GM10847 (cell line): Measurements from ENCODE around the gene ERC1.

Experiments
- POLR2A ChIP-seq: IDR thresholded peaks from 2 replicates; pipeline ENCODE4 v1.6.1; 2011; ENCODE audit not compliant: insufficient read length; ENCODE audit errors: extremely low read depth

ERC1 gene

DNA sequence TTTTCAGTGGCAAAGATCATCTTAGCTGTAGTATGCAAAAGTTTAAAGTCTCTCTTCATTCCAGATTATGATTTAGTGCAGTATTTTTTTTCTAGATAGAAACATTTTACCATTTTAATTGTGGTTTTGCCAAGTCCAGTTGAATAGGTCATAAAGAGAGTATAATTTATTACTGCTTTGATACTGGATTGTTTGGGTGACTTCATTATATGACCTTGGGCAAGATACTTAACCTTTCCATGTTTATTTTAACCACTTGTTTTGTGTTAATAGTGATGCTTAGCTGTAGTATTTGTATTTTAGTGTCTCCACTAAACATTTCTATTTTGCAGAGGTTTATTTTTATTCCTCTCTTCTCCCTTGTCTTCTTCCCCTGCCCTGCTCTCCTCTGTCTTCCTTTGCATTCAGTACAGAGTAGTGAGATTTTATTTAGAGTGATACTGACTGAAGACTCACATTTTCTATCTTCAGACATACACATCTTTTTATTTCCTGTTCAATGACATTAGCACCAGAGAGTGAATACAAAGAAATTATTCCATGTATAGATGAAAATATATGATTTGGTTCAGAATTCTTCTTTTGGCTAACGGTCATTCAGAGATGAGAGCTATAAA, 215.2 kb downstream of the ERC1 start:
- no peak for TF ChIP-seq POLR2A

DNA sequence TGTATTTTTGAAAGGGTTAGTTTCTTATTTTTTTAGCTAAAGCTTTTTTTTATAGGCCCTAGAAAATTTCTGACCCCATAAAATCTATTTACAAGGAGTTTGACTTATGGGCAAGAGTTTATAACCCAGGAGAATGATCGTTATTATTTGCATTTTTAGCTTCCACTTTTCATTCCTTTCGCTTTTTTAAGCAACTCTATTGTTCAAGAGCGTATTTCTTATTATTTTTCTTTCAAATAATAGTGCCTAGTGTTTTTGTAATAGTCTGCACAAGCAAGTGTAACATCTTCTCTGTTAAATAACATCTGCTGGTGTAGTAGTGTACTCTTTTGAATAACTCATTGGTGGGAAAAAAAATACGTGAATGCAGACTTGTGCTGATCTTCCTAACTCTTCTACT, 216.3 kb downstream of the ERC1 start:
- TF ChIP-seq POLR2A = no peak

DNA sequence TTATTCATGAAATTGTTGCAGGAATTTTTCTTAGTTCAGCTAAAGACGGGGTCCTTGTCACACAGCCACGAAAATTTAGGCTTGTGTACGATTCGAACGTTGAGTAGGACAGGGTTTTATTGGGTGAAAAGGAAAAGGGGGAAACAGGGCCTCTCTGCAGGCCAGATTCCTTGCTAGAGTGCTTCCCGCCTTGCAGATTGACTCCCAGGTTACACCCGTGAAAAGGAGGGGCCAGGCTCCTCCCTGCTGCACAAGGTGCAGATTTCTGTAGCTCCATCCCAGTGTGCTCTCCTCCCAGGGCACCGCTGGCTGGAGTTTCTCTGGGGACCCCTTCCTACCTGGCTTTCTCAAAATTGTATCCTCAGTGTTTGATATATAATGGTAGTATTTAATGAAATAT, 221.5 kb downstream of the ERC1 start:
- no peak for TF ChIP-seq POLR2A

DNA sequence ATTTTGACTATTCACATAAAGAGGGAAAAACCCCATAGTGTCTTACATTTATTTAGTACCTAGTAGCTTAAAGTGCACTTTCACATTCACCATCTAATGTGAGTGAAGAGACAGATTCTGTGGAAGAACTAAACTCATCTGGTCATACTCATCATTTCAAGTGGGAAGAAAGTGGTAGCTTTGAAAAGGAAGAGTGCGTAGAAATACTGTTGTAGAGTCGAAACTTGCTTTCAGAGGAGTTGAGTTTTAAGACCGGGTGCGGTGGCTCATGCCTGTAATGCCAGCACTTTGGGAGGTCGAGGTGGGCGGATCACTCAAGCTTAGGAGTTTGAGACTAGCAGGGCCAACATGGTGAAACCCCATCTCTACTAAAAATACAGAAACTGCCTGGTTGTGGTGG, 222.2 kb downstream of the ERC1 start:
- no peak for TF ChIP-seq POLR2A

DNA sequence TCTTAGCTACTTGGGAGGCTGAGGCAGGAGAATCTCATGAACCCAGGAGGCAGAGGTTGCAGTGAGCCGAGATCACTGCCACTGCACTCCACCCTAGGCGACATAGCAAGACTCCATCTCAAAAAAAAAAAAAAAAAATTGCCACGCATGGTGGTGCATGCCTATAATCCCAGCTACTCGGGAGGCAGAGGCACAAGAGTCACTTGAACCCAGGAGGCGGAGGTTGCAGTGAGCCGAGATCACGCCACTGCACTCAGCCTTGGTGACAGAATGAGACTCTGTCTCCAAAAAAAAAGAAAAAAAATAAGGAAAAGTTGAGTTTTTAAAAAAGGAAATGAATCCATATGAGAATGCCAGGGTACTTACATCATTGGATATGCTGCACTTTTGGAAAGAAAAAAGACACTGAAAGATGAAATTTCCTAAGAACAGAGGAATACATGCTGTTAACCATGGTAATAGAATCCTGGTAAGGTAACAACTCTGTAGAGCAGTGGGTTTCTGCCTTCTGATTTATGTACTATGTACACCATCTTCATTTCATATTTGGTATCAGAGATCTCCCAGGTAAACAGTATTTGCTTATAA, 222.7 kb downstream of the ERC1 start:
- no peak for TF ChIP-seq POLR2A

DNA sequence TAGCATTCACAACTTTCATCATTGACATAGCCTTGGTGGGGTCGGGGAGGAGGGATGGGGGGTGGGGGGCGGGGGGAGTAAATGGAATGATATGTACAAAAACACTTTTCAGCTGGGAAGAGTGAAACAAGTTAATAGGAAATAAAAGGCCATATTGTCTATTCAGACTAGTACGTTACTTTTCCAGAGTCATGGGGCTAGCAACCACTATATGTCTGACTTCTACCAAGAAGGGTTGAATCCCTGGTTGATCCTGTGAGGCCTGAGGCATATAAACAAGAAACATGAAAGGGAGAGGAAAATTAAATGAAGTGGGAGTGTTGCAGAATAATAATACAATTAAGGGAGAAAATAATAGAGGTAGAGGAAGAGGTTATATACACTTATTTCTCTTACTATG, 225.5 kb downstream of the ERC1 start:
- no peak for TF ChIP-seq POLR2A

DNA sequence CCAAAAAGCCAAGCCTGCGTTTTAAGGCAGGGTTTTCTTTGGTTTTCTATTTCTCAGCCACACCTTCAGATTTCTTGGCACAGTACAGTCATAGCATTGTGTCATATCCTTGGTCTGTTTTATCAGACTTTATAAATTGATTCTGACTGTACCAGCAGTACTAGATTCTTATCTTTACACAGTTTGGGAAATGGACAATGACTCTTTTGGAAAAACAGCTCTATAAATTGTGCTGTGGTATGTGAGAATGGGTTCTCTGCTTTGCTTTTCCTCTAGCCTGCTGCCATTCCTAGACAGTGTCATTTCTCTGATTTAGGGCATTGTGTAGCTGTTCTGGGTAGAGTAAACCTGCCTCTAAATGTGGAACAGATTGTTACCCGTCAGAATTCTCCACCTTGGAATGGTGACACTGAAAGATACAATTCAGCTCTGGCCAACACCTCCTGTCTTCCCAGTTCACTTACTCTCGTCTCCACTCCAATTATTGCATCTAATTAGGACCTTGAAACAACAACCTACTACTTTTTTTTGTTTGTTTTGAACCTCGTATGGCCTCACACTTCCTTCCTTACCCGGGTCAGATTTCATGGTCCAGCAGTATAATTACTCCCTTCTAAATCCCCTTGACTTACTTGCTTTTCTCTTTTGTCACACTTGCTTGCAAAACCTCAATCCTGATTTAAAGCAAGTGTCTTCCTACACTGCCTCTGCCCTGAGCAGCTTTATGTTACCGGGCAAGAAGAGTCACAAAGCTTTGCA, 226.3 kb downstream of the ERC1 start:
- no peak for TF ChIP-seq POLR2A

DNA sequence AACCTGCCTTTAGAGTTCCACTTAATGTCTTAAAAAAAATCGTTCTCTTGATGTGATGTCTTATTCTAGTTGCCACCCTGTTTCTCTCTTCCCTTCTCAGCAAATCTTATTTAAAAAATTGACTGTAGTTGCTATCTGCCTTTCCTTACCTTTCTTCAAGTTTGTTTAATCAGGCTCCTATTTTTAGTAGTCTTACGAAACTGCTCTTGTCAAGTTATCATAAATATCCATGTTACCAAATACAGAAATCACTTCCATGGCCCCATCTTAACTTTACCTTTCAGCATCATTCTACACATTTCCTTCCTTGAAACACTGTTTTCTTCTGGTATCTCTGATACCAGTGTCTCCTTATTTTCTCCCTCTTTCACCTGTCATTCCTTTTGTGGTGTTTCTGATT, 227.3 kb downstream of the ERC1 start:
- no peak for TF ChIP-seq POLR2A

DNA sequence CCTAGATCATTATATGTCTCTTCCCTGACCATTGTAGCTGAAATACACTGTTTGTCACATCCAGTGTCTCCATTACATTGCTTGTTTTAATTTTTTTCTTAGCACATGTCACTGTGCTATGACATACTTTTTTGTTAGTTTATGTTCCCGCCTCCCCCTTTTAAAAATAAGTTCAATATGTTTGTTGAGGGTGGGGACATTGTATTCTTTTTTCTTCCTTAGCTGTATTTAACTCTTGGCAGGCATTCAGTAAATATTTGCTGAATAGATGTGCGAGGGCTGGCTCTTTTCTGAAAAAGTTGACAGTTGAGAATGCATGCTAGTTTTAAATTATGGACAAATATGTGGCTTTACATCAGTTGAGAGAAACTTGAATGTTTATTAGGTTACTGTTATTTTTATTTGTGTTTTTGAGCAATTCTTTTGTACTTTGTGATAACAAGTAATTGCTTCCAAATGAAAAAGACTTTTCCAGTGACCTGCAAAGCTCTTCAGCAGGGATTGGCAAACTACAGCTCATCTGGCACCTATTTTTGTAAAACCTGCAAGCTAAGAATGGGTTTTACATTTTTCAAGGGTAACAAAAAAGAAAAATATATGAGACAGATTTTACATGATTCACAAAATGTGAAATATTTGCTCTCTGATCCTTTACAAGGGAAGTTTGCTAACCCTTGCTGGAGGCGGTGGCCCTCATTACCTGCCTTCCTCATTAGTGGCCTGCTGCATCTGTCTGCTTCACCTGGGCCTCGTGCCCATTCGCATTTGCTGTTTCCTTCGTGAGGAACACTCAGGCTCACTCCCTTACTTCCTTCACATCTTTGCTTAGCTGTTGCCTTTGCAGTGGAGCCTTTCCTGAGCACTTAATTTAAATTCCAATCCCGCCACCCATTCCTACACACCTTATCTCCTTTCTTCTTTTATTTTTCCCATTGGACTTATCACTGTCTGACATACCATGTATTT, 229.4 kb downstream of the ERC1 start:
- no peak for TF ChIP-seq POLR2A

DNA sequence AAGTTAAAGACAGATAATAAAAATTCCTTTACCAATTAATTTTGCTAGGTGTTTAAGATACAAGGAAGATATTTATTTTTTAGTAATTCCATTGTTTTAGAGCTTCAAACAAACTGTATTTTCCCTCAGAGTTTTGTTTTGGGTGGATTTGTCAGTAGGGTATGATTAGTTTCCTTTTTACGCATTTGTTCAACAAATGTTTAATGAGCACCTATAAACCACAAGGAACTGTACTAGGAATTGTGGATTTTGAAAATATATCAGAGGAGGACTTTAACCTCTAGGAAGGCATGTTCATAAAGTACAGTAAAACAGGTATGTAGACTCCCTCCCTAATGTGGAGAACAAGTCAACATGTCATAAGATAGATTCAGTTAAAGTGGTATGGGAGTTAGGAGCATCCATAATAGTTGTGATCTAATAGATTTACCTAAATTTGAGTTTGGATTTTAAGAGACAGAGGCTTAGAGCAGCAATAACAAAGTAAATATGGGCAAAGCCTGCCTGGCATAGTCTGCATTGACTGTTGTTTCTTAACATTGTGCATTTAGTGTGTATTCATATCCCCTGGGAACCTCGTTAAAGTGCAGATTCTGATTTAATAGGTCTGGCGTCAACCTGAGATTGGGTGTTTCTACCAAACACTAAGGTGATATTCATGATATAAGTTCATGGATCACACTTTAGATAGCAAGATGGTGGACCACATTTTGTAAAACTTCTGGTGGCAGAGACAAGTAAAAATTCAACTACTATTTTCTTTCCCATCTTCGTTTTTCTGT, 232.0 kb downstream of the ERC1 start:
- no peak for TF ChIP-seq POLR2A

DNA sequence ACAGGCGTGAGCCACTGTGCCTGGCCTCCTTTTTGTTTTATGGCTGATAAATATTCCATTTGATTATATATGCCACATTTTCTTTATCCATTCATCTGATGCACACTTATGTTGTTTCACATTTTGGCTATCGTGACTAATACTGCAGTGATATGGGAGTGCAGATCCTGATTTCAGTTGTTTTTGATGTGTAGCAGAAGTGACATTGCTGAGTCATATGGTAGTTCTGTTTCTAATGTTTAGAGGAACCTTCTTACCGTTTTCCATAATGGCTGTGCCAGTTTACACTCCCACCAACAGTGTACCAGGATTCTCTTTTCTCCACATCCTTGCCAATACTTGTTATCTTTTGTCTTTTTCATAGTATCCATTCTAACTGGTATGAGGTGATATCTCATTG, 235.9 kb downstream of the ERC1 start:
- TF ChIP-seq POLR2A = no peak

DNA sequence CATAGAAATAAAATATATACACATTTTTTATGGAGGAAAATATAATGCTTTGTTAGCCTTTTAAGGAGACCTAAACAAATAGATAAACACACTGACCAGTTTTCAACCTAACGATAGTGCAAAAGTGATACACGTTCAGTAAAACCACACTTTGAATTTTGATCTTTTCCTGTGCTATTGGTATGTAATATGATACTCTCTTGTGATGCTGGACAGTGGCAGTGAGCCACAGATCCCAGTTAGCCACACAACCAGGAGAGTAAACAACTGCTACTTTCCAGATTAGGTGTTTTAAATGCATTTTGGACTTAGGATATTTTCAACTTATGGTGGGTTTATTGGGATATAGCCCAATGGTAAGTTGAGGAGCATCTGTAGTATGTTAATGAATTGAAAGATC, 243.1 kb downstream of the ERC1 start:
- no peak for TF ChIP-seq POLR2A

DNA sequence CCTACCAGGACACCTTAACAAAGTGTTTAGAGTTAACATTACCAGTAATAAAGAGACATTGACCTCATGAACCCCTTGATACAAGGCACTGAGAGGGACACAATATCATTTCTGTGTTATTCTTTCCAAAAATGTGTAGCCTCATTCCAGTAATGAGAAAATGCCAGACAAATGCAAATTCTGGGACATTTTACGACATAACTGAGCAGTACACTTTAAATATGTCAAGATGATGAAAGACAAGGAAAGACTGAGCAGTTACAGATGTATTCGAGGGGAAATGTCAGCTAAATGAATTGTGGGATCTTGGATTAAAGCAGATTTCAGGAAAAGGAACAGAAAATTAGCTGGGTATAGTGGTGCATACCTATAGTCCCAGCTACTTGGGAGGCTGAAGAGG, 255.6 kb downstream of the ERC1 start:
- no peak for TF ChIP-seq POLR2A

DNA sequence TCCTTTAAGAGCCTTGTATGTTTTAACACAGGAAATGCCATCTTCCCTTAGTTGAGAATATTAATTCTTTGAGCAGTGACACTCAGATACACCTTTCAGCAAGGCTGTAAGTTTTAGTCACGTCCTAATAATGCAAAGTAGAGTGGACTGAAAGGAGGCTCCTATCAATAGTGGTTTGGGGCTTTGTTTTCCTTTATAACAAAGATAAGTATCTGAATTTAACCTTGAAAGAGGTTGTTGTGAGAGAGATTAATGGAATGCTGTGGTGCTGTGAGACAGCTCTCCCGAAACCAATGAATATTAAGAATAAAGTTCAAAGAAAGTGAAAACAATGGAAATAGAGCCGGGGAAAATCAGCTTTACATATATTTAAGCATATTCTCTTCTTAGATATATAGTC, 259.6 kb downstream of the ERC1 start:
- no peak for TF ChIP-seq POLR2A

DNA sequence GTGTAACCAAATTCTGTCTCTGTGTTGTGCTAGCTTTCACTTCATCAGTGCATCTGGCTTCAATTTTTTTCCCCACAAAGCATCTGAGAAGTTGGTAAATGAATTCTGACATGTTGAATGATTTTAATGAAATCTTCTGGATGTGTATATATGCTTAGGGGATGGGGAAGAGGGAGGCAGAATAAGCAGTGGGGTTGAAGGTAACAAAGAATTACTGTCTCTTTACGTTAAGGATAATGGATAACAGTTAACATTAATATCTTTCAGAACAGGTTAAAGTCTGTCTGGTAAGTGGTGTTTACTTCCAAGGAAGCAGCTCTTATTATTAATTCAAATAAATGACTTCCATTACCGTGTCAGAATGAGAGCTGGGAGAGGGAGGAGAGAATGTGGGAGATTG, 261.7 kb downstream of the ERC1 start:
- TF ChIP-seq POLR2A = no peak
